ENCODE results near the gene KLHL26. TPM values are rescaled to one million over a fixed set of nuclear protein-coding genes. Genes with fewer than 3 reads are reported as not detected.
"Not testable (repeated sequence)": the region's sequence is repeated elsewhere in the genome, so short reads cannot be mapped to it uniquely, and the experiment has no call there.

Gene KLHL26
- total and polyA plus RNA-seq, 2 experiments from 2014 or later: 8.2 to 8.6 TPM

DNA sequence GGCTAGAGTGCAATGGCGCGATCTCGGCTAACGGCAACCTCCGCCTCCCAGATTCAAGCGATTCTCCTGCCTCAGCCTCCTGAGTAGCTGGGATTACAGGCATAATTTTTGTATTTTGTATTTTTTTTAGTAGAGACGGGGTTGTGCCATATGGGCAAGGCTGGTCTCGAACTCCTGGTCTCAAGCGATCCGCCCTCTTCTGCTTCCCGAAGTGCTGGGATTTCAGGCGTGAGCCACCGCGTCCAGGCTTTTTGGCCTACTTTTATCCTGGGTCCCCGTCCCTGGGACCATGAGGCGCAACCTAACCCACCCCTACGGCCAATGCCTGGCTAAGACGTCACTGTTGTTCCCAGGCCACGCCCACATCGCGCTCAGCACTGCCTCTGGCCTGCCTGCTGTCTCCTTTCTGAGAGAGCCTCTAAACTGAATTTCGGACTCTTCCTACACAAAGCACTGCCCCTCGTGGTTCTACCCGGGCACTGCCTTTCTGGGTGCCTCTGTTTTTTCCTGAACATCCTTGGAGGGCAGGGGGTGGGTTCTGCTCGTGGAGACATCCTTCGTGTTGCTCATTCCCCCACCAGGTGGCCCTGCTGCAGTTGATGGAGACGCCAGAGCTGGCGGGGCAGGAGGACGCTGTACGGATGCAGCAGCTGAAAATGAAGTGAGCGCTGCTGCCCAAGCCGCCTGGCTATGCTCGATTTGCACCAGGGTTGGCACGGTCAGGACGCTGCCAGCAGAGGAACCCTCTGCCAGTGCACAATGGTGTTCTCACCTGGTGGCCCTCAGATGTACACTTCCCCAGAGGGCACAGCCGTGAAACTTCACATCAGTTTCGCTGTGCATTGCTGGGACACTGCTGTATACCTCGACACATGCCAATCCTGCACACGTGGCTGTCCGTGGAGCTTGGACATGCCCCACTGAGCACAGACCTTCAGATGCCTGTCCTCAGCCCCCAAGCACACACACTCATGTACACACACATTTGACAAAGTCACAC lies 46.3 kb upstream of the KLHL26 start:
- Histone ChIP-seq H3K36me3 (no peaks in the 10 kb centered on the region), H3K9me3 (ENCODE audit: low read depth) (no peaks in the 10 kb centered on the region), H3K27ac (no peak overlapping the region), H3K4me1 (ENCODE audit: low read depth) (no peaks in the 10 kb centered on the region), H3K27me3 (peaks cover 4% of the 10 kb centered on the region), H3K4me3 (peak overlapping the region; percentile 76)
- TF ChIP-seq, protein P1, sequence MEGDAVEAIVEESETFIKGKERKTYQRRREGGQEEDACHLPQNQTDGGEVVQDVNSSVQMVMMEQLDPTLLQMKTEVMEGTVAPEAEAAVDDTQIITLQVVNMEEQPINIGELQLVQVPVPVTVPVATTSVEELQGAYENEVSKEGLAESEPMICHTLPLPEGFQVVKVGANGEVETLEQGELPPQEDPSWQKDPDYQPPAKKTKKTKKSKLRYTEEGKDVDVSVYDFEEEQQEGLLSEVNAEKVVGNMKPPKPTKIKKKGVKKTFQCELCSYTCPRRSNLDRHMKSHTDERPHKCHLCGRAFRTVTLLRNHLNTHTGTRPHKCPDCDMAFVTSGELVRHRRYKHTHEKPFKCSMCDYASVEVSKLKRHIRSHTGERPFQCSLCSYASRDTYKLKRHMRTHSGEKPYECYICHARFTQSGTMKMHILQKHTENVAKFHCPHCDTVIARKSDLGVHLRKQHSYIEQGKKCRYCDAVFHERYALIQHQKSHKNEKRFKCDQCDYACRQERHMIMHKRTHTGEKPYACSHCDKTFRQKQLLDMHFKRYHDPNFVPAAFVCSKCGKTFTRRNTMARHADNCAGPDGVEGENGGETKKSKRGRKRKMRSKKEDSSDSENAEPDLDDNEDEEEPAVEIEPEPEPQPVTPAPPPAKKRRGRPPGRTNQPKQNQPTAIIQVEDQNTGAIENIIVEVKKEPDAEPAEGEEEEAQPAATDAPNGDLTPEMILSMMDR (IDR thresholded peaks at IDR 0.05; ENCODE audit: low read depth, low read length): peak; percentile 39
- DNase-seq (ENCODE audit: low read depth in 1 of 2, low spot score in 1 of 2): peak; percentile 70 to 92

DNA sequence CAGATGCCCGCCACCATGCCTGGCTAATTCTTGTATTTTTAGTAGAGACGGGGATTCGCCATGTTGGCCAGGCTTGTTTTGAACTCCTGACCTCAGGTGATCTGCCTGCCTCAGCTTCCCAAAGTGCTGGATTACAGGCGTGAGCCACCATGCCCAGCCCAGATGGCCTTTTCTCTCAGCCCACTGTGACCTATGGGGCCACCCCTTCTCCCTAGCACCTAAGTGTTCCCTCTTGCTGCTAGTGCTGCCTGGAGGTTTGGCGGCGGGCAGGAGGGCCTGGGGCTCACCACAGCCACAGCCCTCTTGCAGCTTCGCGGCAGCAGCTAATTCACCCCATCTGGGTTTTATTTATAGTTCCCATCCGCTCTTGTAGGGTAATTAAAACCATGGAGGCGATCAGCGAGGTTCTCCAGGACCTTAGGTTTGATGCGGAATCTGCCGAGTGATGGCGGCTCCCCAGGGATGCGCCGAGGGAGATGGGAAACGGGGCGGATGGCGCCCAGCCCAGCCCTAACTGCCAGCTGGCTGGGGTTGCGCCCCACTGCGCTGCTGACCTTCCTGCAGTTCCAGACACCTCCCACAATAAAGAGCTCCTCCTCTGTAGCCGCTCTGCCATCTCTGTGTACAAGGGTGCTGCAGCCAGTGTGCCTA lies 45.0 kb upstream of the KLHL26 start:
- Histone ChIP-seq H3K4me3 (no peak overlapping the region), H3K27me3 (peaks cover 4% of the 10 kb centered on the region), H3K27ac (no peak overlapping the region), H3K36me3 (no peaks in the 10 kb centered on the region), H3K4me1 (ENCODE audit: low read depth) (no peaks in the 10 kb centered on the region), H3K9me3 (ENCODE audit: low read depth) (no peaks in the 10 kb centered on the region)
- TF ChIP-seq, protein P1 (IDR thresholded peaks at IDR 0.05; ENCODE audit: low read depth, low read length): no peak
- no peak for DNase-seq (ENCODE audit: low read depth in 1 of 2, low spot score in 1 of 2)

DNA sequence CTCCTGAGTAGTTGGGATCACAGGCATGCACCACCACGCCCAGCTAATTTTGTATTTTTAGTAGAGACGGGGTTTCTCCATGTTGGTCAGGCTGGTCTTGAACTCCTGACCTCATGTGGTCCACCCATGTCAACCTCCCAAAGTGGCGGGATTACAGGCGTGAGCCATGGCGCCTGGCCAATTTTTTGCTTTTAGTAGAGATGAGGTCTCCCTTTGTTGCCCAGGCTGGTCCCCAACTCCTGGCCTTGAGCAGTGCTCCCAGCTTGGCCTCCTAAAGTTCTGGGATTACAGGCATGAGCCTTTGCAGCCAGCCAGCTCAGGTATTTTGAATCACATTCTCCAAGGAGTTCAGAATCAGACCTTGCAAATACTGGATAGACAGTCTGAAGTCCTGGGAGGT lies 44.1 kb upstream of the KLHL26 start:
- H3K27me3 ChIP-seq; H3K9me3 ChIP-seq (ENCODE audit: low read depth); H3K36me3 ChIP-seq; DNase-seq (ENCODE audit: low read depth in 1 of 2, low spot score in 1 of 2); H3K4me3 ChIP-seq; H3K27ac ChIP-seq; H3K4me1 ChIP-seq (ENCODE audit: low read depth): not testable (repeated sequence)

DNA sequence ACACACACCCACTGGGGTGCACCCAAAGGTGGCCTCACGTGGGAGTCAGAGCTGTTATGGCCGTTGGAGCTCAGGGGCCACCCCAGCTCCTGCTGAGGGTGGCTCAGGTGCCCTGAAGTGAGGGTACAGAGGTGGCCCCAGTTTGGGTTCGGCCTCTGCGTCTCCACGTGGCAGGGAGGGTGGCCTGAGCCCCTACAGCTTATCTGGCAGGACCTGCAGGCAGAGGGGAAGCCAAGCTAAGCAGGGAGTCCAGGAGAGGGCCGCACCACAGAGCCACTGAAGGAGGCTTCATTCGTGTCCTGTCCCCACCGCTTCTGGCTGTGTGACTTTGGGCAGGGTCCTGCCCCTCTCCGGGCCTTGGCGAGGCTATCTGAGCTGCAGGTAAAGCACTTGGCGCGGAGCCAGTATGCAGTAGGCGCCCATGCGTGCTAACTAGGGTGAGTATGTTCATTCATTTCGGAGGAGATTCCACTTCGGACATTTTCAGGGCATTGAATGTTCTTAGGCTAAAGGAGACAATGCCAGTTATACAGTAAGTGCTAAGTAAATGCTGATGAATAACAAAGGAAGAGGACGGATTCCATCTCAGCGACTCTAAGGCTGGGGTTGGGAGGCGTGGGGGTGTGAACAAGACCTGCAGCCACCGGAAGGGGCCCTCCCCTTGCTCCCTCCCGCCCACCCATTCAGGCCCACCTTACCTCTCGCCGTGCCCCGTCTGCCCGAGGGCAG lies 43.3 kb upstream of the KLHL26 start:
- no peaks in the 10 kb centered on the region for H3K36me3 ChIP-seq
- H3K4me3 ChIP-seq: peak overlapping the region; percentile 28
- H3K27me3 ChIP-seq: peaks cover 4% of the 10 kb centered on the region
- TF ChIP-seq, protein P1 (IDR thresholded peaks at IDR 0.05; ENCODE audit: low read depth, low read length): no peak
- H3K9me3 ChIP-seq (ENCODE audit: low read depth): no peaks in the 10 kb centered on the region
- DNase-seq (ENCODE audit: low read depth in 1 of 2, low spot score in 1 of 2): no peak
- H3K27ac ChIP-seq: no peak overlapping the region
- no peaks in the 10 kb centered on the region for H3K4me1 ChIP-seq (ENCODE audit: low read depth)

DNA sequence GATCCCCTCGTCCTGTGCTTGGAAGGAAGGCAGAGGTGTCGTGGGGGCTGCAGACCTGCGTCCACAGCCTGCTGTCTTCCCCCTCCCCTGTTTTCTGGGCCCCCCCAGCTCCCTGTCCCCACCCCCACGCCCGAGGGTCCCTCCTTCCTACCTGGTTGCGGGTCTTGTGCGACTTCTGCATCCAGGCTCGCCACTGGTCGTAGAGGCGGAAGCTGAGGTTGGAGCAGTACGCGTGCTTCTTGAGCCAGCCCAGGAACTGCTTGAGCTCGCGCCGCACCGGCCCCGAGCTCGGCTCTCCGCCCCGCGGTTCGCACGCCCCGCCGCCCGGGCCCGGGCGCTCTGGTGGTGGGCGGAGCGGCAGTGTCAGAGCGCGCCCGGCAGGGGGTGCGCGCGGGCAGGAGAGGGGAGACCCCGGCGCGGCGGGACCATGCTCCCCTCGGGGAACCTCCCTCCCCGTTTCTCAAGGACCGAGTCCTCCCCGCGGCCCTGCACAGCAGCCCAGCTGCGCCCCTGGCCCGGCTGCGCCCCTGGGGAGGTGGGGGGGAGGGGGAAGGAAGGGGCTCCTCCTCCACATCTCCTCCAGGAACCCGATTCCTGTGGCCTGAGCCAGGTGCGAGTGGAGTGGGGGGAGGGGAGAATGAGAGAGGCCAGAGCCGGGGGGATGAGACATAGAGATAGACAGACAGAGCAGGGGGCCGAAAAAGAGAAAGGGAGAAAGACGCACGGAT lies 42.6 kb upstream of the KLHL26 start:
- Histone ChIP-seq H3K27me3 (peaks cover 4% of the 10 kb centered on the region), H3K36me3 (no peaks in the 10 kb centered on the region), H3K4me3 (peak overlapping the region; percentile 28), H3K27ac (no peak overlapping the region), H3K9me3 (ENCODE audit: low read depth) (no peaks in the 10 kb centered on the region), H3K4me1 (ENCODE audit: low read depth) (no peaks in the 10 kb centered on the region)
- TF ChIP-seq, protein P1 (IDR thresholded peaks at IDR 0.05; ENCODE audit: low read depth, low read length): peak; percentile 63
- DNase-seq (ENCODE audit: low read depth in 1 of 2, low spot score in 1 of 2): peak; percentile 90 to 92

Measured in cardiac muscle cell (in vitro differentiated cells and primary cell).